GM23338 (cell line): ENCODE results near the gene MAGI1. TPM values are rescaled to one million over a fixed set of nuclear protein-coding genes. Genes with fewer than 3 reads are reported as not detected.

Source experiments
- ATAC-seq: fragments of 200-7000 bp; cut with Tn5 transposase; 3 replicates; pipeline ENCODE4 v1.9.1; 2020
- DNase-seq: peaks from one replicate; pipeline ENCODE4 v3.0.0-alpha.2; 2015; ENCODE audit warnings: low spot score
- H2AFZ ChIP-seq: fragments of 200-600 bp; sonication (generic); 2 replicates; pipeline ENCODE4 v1.8.0; 2016; ENCODE audit warnings: antibody characterized with exemption, mild to moderate bottlenecking, moderate library complexity
- H3F3A ChIP-seq: fragments of 200-600 bp; sonication (generic); replicated peaks from 2 replicates; pipeline ENCODE4 v1.8.0; 2017; ENCODE audit warnings: antibody characterized with exemption, mixed run types, low read depth
- H3K27ac ChIP-seq: fragments of 200-600 bp; sonication (generic); 2 replicates; pipeline ENCODE4 v1.6.1; 2016; ENCODE audit warnings: low read depth
- H3K27me3 ChIP-seq: fragments of 200-600 bp; sonication (generic); 2 replicates; pipeline ENCODE4 v1.8.0; 2016; ENCODE audit warnings: mild to moderate bottlenecking, mixed run types, moderate library complexity; ENCODE audit not compliant: insufficient read depth
- H3K36me3 ChIP-seq: fragments of 200-600 bp; sonication (generic); 2 replicates; pipeline ENCODE4 v1.8.0; 2016; ENCODE audit warnings: mild to moderate bottlenecking; ENCODE audit not compliant: insufficient read depth
- H3K4me1 ChIP-seq: fragments of 200-600 bp; sonication (generic); 2 replicates; pipeline ENCODE4 v1.8.0; 2016; ENCODE audit warnings: mild to moderate bottlenecking, moderate library complexity; ENCODE audit not compliant: insufficient read depth
- H3K4me2 ChIP-seq: fragments of 200-600 bp; sonication (generic); 2 replicates; pipeline ENCODE4 v1.7.1; 2017; ENCODE audit warnings: mixed run types
- H3K4me3 ChIP-seq: fragments of 200-600 bp; sonication (generic); 2 replicates; pipeline ENCODE4 v1.6.1; 2016; ENCODE audit warnings: mixed run types
- H3K79me2 ChIP-seq: fragments of 200-600 bp; sonication (generic); replicated peaks from 2 replicates; pipeline ENCODE4 v1.8.0; 2017; ENCODE audit warnings: mild to moderate bottlenecking; ENCODE audit not compliant: insufficient read depth
- H3K9me2 ChIP-seq: fragments of 200-600 bp; sonication (generic); 2 replicates; pipeline ENCODE4 v1.8.0; 2017; ENCODE audit not compliant: insufficient read depth
- H4K20me1 ChIP-seq: fragments of 200-600 bp; sonication (generic); replicated peaks from 2 replicates; pipeline ENCODE4 v1.8.0; 2017; ENCODE audit warnings: mild to moderate bottlenecking; ENCODE audit not compliant: insufficient read depth
- H3K27ac Mint-ChIP-seq: 2 replicates; pipeline ENCODE4 v1.8.0; 2020; ENCODE audit warnings: inconsistent platforms, mild to moderate bottlenecking, moderate library complexity, mixed read lengths
- H3K27me3 Mint-ChIP-seq: 3 replicates; pipeline ENCODE4 v1.8.0; 2022; ENCODE audit warnings: low read depth, mild to moderate bottlenecking, moderate library complexity, mixed read lengths, inconsistent platforms; ENCODE audit not compliant: insufficient read depth, poor library complexity
- H3K36me3 Mint-ChIP-seq: 3 replicates; pipeline ENCODE4 v1.8.0; 2021; ENCODE audit warnings: low read depth, mild to moderate bottlenecking, inconsistent platforms, moderate library complexity, mixed read lengths
- H3K4me1 Mint-ChIP-seq: 3 replicates; pipeline ENCODE4 v1.8.0; 2020; ENCODE audit warnings: mild to moderate bottlenecking, inconsistent platforms, mixed read lengths
- H3K4me3 Mint-ChIP-seq: 3 replicates; pipeline ENCODE4 v1.8.0; 2021; ENCODE audit warnings: moderate library complexity, mild to moderate bottlenecking, inconsistent platforms, mixed read lengths
- H3K9me3 Mint-ChIP-seq: 3 replicates; pipeline ENCODE4 v1.8.0; 2020; ENCODE audit warnings: moderate library complexity, mild to moderate bottlenecking, inconsistent platforms, mixed read lengths
- CREB1 ChIP-seq: fragments of 250-450 bp; sonication (Bioruptor Pico); IDR thresholded peaks from 2 replicates; pipeline ENCODE4 v1.5.0; 2020; ENCODE audit warnings: low read depth, mild to moderate bottlenecking, moderate library complexity
- ETS1 ChIP-seq: IDR thresholded peaks from 2 replicates; pipeline ENCODE4 v1.6.1; 2016; ENCODE audit warnings: antibody characterized with exemption
- EZH2phosphoT487 ChIP-seq: fragments of 200-600 bp; sonication (generic); IDR thresholded peaks from one replicate; pipeline ENCODE4 v1.8.1; 2018; ENCODE audit warnings: antibody characterized with exemption; ENCODE audit not compliant: unreplicated experiment
- NANOG ChIP-seq: IDR thresholded peaks from 2 replicates; pipeline ENCODE4 v1.6.1; 2016; ENCODE audit warnings: antibody characterized with exemption, borderline replicate concordance
- POLR2AphosphoS5 ChIP-seq: IDR thresholded peaks from 2 replicates; pipeline ENCODE4 v1.6.1; 2016; ENCODE audit warnings: antibody characterized with exemption, low read depth
- REST ChIP-seq: IDR thresholded peaks from one replicate; pipeline ENCODE4 v1.6.1; 2018; ENCODE audit warnings: antibody characterized with exemption; ENCODE audit not compliant: unreplicated experiment
- ZNF114 ChIP-seq: fragments of 250-450 bp; sonication (Bioruptor Pico); IDR thresholded peaks from 2 replicates; pipeline ENCODE4 v1.5.0; 2020; ENCODE audit warnings: mild to moderate bottlenecking, moderate library complexity
- polyA plus RNA-seq: library from polyadenylated mRNA; unstranded; fragments of >200 nt; fragmentation: Nextera tagmentation; extraction: Ambion mirVana; gene quantifications from 2 replicates; pipeline ENCODE4 v1.2.1, GENCODE V29; 2016
- total RNA-seq: library from RNA; depleted of rRNA; stranded (reverse); fragments of >200 nt; shearing (Covaris generic); gene quantifications from 2 replicates; pipeline ENCODE4 v1.2.3, GENCODE V29; 2014

MAGI1 gene
- total and polyA plus RNA-seq, 2 experiments from 2014 or later = 27.4 to 71.2 TPM

GRCh38 chr3:65850261-65850660 lies 188.5 kb downstream of the MAGI1 start:
- Histone ChIP-seq H3K4me1 (peaks cover 14% of the 10 kb centered on the region), H3K36me3 (no peaks in the 10 kb centered on the region), H3K4me3 (no peak overlapping the region), H3K9me2 (no peaks in the 10 kb centered on the region), H3F3A (no peaks in the 10 kb centered on the region), H3K27me3 (no peaks in the 10 kb centered on the region), H4K20me1 (peaks cover 31% of the 10 kb centered on the region), H3K4me2 (no peak overlapping the region), H2AFZ (no peak overlapping the region), H3K27ac (no peak overlapping the region), H3K79me2 (peaks cover 49% of the 10 kb centered on the region)
- no peak overlapping the region for H3K27ac Mint-ChIP-seq
- DNase-seq = no peak
- H3K36me3 Mint-ChIP-seq = no peaks in the 10 kb centered on the region
- no peaks in the 10 kb centered on the region for H3K9me3 Mint-ChIP-seq
- TF ChIP-seq NANOG (no peak), ETS1 (no peak), EZH2phosphoT487 (no peak), CREB1 (CRISPR knock-in tag) (no peak), ZNF114 (CRISPR knock-in tag) (no peak), REST (no peak)
- peaks cover 2% of the 10 kb centered on the region for H3K27me3 Mint-ChIP-seq
- H3K4me1 Mint-ChIP-seq = peaks cover 17% of the 10 kb centered on the region
- H3K4me3 Mint-ChIP-seq = no peak overlapping the region
- no peak for ATAC-seq

- H3K36me3 ChIP-seq = no peaks in the 10 kb centered on the region
- no peaks in the 10 kb centered on the region for H3K27me3 ChIP-seq
- no peak overlapping the region for H3K4me3 ChIP-seq
- H3K79me2 ChIP-seq = peaks cover 52% of the 10 kb centered on the region
- H2AFZ ChIP-seq = no peak overlapping the region
- Mint-ChIP-seq H3K36me3 (no peaks in the 10 kb centered on the region), H3K27me3 (no peaks in the 10 kb centered on the region), H3K27ac (no peak overlapping the region), H3K4me1 (peaks cover 3% of the 10 kb centered on the region; the same call in 2 of the 3 replicates), H3K4me3 (no peak overlapping the region), H3K9me3 (no peaks in the 10 kb centered on the region)
- no peaks in the 10 kb centered on the region for H3F3A ChIP-seq
- H3K9me2 ChIP-seq = no peaks in the 10 kb centered on the region
- no peak overlapping the region for H3K4me2 ChIP-seq
- no peak overlapping the region for H3K27ac ChIP-seq
- H4K20me1 ChIP-seq = peaks cover 25% of the 10 kb centered on the region
- H3K4me1 ChIP-seq = peaks cover 4% of the 10 kb centered on the region
- ATAC-seq = no peak
- no peak for DNase-seq
- TF ChIP-seq REST (no peak), NANOG (no peak), POLR2AphosphoS5 (no peak)
These were observed 190.7 kb downstream of the MAGI1 start for GRCh38 chr3:65848024-65848423.
